Cardiac muscle cell (in vitro differentiated cells and primary cell): ENCODE results near the gene PLPP1. TPM values are rescaled to one million over a fixed set of nuclear protein-coding genes. Genes with fewer than 3 reads are reported as not detected.

Experiments
- DNase-seq, 2 donors: peaks; one replicate each; pipeline versions ENCODE4 v3.0.0 to v3.0.0-alpha.2; 2010 to 2017; ENCODE audit warnings: low read depth in 1 of 2, low spot score in 1 of 2
- H3K27ac ChIP-seq: fragments of 200-600 bp; sonication (generic); 2 replicates; pipeline ENCODE4 v1.5.1; 2016
- H3K27me3 ChIP-seq: fragments of 200-600 bp; sonication (generic); 2 replicates; pipeline ENCODE4 v1.6.0; 2016; ENCODE audit warnings: control low read depth
- H3K36me3 ChIP-seq: fragments of 200-600 bp; sonication (generic); 2 replicates; pipeline ENCODE4 v1.5.1; 2016; ENCODE audit warnings: control low read depth
- H3K4me1 ChIP-seq: fragments of 200-600 bp; sonication (generic); 2 replicates; pipeline ENCODE4 v1.8.1; 2017; ENCODE audit warnings: low read depth, mild to moderate bottlenecking, mixed run types
- H3K4me3 ChIP-seq: fragments of 200-600 bp; sonication (generic); 2 replicates; pipeline ENCODE4 v1.5.1; 2016; ENCODE audit warnings: mild to moderate bottlenecking
- H3K9me3 ChIP-seq: fragments of 200-600 bp; sonication (generic); 2 replicates; pipeline ENCODE4 v1.5.1; 2017; ENCODE audit warnings: low read depth, mild to moderate bottlenecking, control low read depth
- CTCF ChIP-seq: IDR thresholded peaks from 2 replicates; pipeline ENCODE4 v1.5.1; 2012; ENCODE audit warnings: low read depth, mild to moderate bottlenecking, low read length
- polyA plus RNA-seq: library from polyadenylated mRNA; unstranded; fragments of >200 nt; fragmentation: Nextera tagmentation; extraction: Ambion mirVana; gene quantifications from 2 replicates; pipeline ENCODE4 v1.2.1, GENCODE V29; 2016
- total RNA-seq: library from RNA; depleted of rRNA; stranded (reverse); fragments of >200 nt; gene quantifications from 2 replicates; pipeline ENCODE4 v1.2.3, GENCODE V29; 2016

PLPP1 gene
- total and polyA plus RNA-seq, 2 experiments from 2014 or later, result 37.5 to 68.4 TPM

- Histone ChIP-seq H3K27me3 (no peaks in the 10 kb centered on the region), H3K4me1 (peaks cover 41% of the 10 kb centered on the region), H3K9me3 (no peaks in the 10 kb centered on the region), H3K4me3 (no peak overlapping the region), H3K36me3 (no peaks in the 10 kb centered on the region), H3K27ac (peak overlapping the region; percentile 93)
- TF ChIP-seq CTCF, result no peak
- DNase-seq, result peak in 1 of 2 donors; percentile 64
Observed at GRCh38 chr5:55440188-55440646, 94.5 kb downstream of the PLPP1 start.

- H3K4me1 ChIP-seq, result peaks cover 41% of the 10 kb centered on the region
- peak overlapping the region; percentile 93 for H3K27ac ChIP-seq
- H3K4me3 ChIP-seq, result no peak overlapping the region
- H3K27me3 ChIP-seq, result no peaks in the 10 kb centered on the region
- H3K36me3 ChIP-seq, result no peaks in the 10 kb centered on the region
- DNase-seq, result peak; percentile 60 to 76
- TF ChIP-seq CTCF, result no peak
- H3K9me3 ChIP-seq, result no peaks in the 10 kb centered on the region
Observed at GRCh38 chr5:55438998-55439397, 95.8 kb downstream of the PLPP1 start.

- Histone ChIP-seq H3K36me3 (no peaks in the 10 kb centered on the region), H3K27me3 (no peaks in the 10 kb centered on the region), H3K9me3 (no peaks in the 10 kb centered on the region), H3K27ac (peak overlapping the region; percentile 93), H3K4me1 (peaks cover 41% of the 10 kb centered on the region), H3K4me3 (no peak overlapping the region)
- no peak for DNase-seq
- no peak for TF ChIP-seq CTCF
Observed at GRCh38 chr5:55437859-55438206, 96.9 kb downstream of the PLPP1 start.

- Histone ChIP-seq H3K4me3 (no peak overlapping the region), H3K4me1 (peaks cover 41% of the 10 kb centered on the region), H3K27me3 (no peaks in the 10 kb centered on the region), H3K9me3 (no peaks in the 10 kb centered on the region), H3K27ac (peak overlapping the region; percentile 93), H3K36me3 (no peaks in the 10 kb centered on the region)
- no peak for DNase-seq
- TF ChIP-seq CTCF, result no peak
Observed at GRCh38 chr5:55437452-55437851, 97.3 kb downstream of the PLPP1 start.

GRCh38 chr5:55432549-55432948 lies 102.2 kb downstream of the PLPP1 start:
- Histone ChIP-seq H3K27ac (no peak overlapping the region), H3K9me3 (no peaks in the 10 kb centered on the region), H3K27me3 (no peaks in the 10 kb centered on the region), H3K4me1 (peaks cover 3% of the 10 kb centered on the region), H3K4me3 (no peak overlapping the region), H3K36me3 (no peaks in the 10 kb centered on the region)
- no peak for DNase-seq
- no peak for TF ChIP-seq CTCF
